NCI-H446 treated with DMSO at 0.1 percent for 48 hours (cell line): Measurements from ENCODE around the gene PLEKHG4B.

ENCODE experiments used
- DNase-seq: peaks from one replicate; lab custom pipeline; 2025; lab: John Stamatoyannopoulos, UW

PLEKHG4B gene

GRCh38 chr5:136901-137300, 44.9 kb downstream of the PLEKHG4B start:
- no peak for DNase-seq

GRCh38 chr5:137741-138140, 45.8 kb downstream of the PLEKHG4B start:
- no peak for DNase-seq

GRCh38 chr5:138936-139335, 47.0 kb downstream of the PLEKHG4B start:
- no peak for DNase-seq

GRCh38 chr5:139579-140442, 47.8 kb downstream of the PLEKHG4B start:
- DNase-seq, result no peak

- no peak for DNase-seq
Observed at GRCh38 chr5:140443-140829, 48.5 kb downstream of the PLEKHG4B start.

GRCh38 chr5:141211-141610, 49.2 kb downstream of the PLEKHG4B start:
- no peak for DNase-seq

- no peak for DNase-seq
Observed at GRCh38 chr5:141761-142160, 49.8 kb downstream of the PLEKHG4B start.

- DNase-seq, result no peak
Observed at GRCh38 chr5:142246-142810, 50.4 kb downstream of the PLEKHG4B start.

- DNase-seq, result no peak
Observed at GRCh38 chr5:143041-143440, 51.1 kb downstream of the PLEKHG4B start.

- DNase-seq, result no peak
Observed at GRCh38 chr5:144941-145340, 53.0 kb downstream of the PLEKHG4B start.

- no peak for DNase-seq
Observed at GRCh38 chr5:145585-146323, 53.8 kb downstream of the PLEKHG4B start.

- DNase-seq, result no peak
Observed at GRCh38 chr5:147751-148150, 55.8 kb downstream of the PLEKHG4B start.

GRCh38 chr5:149745-150485, 57.9 kb downstream of the PLEKHG4B start:
- DNase-seq, result peak; percentile 94

GRCh38 chr5:150746-151145, 58.8 kb downstream of the PLEKHG4B start:
- DNase-seq, result peak; percentile 89

- DNase-seq, result no peak
Observed at GRCh38 chr5:152077-152476, 60.1 kb downstream of the PLEKHG4B start.

- DNase-seq, result no peak
Observed at GRCh38 chr5:153256-153655, 61.3 kb downstream of the PLEKHG4B start.

- no peak for DNase-seq
Observed at GRCh38 chr5:154236-154635, 62.3 kb downstream of the PLEKHG4B start.

- DNase-seq, result no peak
Observed at GRCh38 chr5:154826-155225, 62.9 kb downstream of the PLEKHG4B start.

GRCh38 chr5:155651-156410, 63.9 kb downstream of the PLEKHG4B start:
- no peak for DNase-seq

GRCh38 chr5:156411-157072, 64.6 kb downstream of the PLEKHG4B start:
- no peak for DNase-seq

- DNase-seq, result no peak
Observed at GRCh38 chr5:157126-157715, 65.3 kb downstream of the PLEKHG4B start.
